HepG2 (cell line): ENCODE results near the gene EPHA3. TPM values are rescaled to one million over a fixed set of nuclear protein-coding genes. Genes with fewer than 3 reads are reported as not detected.

Source experiments
- ATAC-seq: fragments of 200-7000 bp; cut with Tn5 transposase; 3 replicates; pipeline ENCODE4 v1.9.1; 2020; ENCODE audit warnings: mild to moderate bottlenecking, moderate library complexity
- BruUV-seq: library from RNA; stranded (reverse); fragments of 400-500 nt; replicated peaks from 2 replicates; lab custom pipeline; 2021; lab: Mats Ljungman, UMichigan
- CTCF ChIA-PET: fragments of 300-600 bp; formaldehyde crosslinking; extraction: SDS; loops from one replicate; lab custom pipeline; 2021; ENCODE audit warnings: low total read pairs, inconsistent platforms, low intra/inter-chr PET ratio; lab: Yijun Ruan, JAX
- POLR2A ChIA-PET: fragments of 350-600 bp; sonication (Branson Sonifier 250); formaldehyde crosslinking; loops from one replicate; lab custom pipeline; 2020; ENCODE audit warnings: antibody characterized with exemption, inconsistent platforms; lab: Yijun Ruan, JAX
- DNase-seq: peaks from one replicate; pipeline ENCODE4 v3.0.0-alpha.2; 2015; ENCODE audit warnings: low spot score
- FAIRE-seq: peaks from 3 replicates; lab custom pipeline; 2011; peaks lifted over from hg19 to GRCh38; lab: Jason Lieb, UNC
- H2AFZ ChIP-seq: one replicate; pipeline ENCODE4 v1.6.1; 2011; ENCODE audit warnings: low read length, inconsistent platforms
- H3K27ac ChIP-seq: fragments of 300-600 bp; 3 replicates; pipeline ENCODE4 v1.8.0; 2011; ENCODE audit warnings: mixed run types, mild to moderate bottlenecking, mixed read lengths, low read length, inconsistent platforms; ENCODE audit not compliant: insufficient read depth; ENCODE audit errors: extremely low read length
- H3K27me3 ChIP-seq, 2 experiments: fragments of 200-600 bp in 1 of 2; 2 replicates in 1 of 2; 3 replicates in 1 of 2; pipeline versions ENCODE4 v1.6.0 to v1.8.0; 2011; ENCODE audit warnings: low read length in 2 of 2, mild to moderate bottlenecking in 2 of 2, moderate library complexity in 2 of 2, inconsistent platforms in 1 of 2; ENCODE audit not compliant: insufficient read depth in 2 of 2, control insufficient read depth in 1 of 2
- H3K36me3 ChIP-seq, 2 experiments: fragments of 200-600 bp in 1 of 2; replicated peaks in 1 of 2; 2 replicates in 1 of 2; 3 replicates in 1 of 2; pipeline versions ENCODE4 v1.5.1 to v1.8.0; 2011; ENCODE audit warnings: low read length in 2 of 2, inconsistent platforms in 1 of 2; ENCODE audit not compliant: insufficient read depth in 2 of 2, control insufficient read depth in 1 of 2
- H3K4me1 ChIP-seq: 2 replicates; pipeline ENCODE4 v1.5.1; 2012; ENCODE audit warnings: low read length, inconsistent platforms; ENCODE audit not compliant: insufficient read depth
- H3K4me2 ChIP-seq: 2 replicates; pipeline ENCODE4 v1.6.0; 2011; ENCODE audit warnings: low read depth, low read length, inconsistent platforms
- H3K4me3 ChIP-seq, 3 experiments: fragments of 200-600 bp in 1 of 3; sonication (generic), shearing (Covaris generic) in 1 of 3; replicated peaks in 1 of 3; 2 replicates each; pipeline ENCODE4 v1.5.1; 2011 to 2016; ENCODE audit warnings: low read length in 3 of 3, inconsistent platforms in 2 of 3, low read depth in 2 of 3, mild to moderate bottlenecking in 2 of 3, control low read depth in 1 of 3, mixed read lengths in 1 of 3; ENCODE audit not compliant: insufficient read depth in 1 of 3
- H3K79me2 ChIP-seq: one replicate; pipeline ENCODE4 v1.6.1; 2011; ENCODE audit warnings: low read length, inconsistent platforms; ENCODE audit not compliant: insufficient read depth
- H3K9ac ChIP-seq: 2 replicates; pipeline ENCODE4 v1.6.0; 2011; ENCODE audit warnings: mild to moderate bottlenecking, low read depth, low read length, inconsistent platforms; ENCODE audit not compliant: insufficient read depth
- H3K9me3 ChIP-seq: 2 replicates; pipeline ENCODE4 v1.5.1; 2012; ENCODE audit warnings: mild to moderate bottlenecking, low read length
- H4K20me1 ChIP-seq: 2 replicates; pipeline ENCODE4 v1.6.0; 2011; ENCODE audit warnings: inconsistent platforms, mild to moderate bottlenecking, low read length, moderate library complexity; ENCODE audit not compliant: insufficient read depth
- ATM ChIP-seq: fragments of 450-650 bp; IDR thresholded peaks from 2 replicates; pipeline ENCODE4 v1.7.1; 2017; ENCODE audit warnings: mild to moderate bottlenecking, borderline replicate concordance
- BRCA1 ChIP-seq: sonication (generic); formaldehyde crosslinking; IDR thresholded peaks from 2 replicates; pipeline ENCODE4 v1.4.0; 2020; ENCODE audit warnings: missing genetic modification reagents
- IKZF1 ChIP-seq: fragments of 450-650 bp; IDR thresholded peaks from 2 replicates; pipeline ENCODE4 v1.7.1; 2016
- NAIF1 ChIP-seq: sonication (generic); formaldehyde crosslinking; IDR thresholded peaks from 2 replicates; pipeline ENCODE4 v1.5.0; 2020; ENCODE audit warnings: mild to moderate bottlenecking, missing genetic modification reagents, borderline replicate concordance
- NR1H2 ChIP-seq: sonication (generic); formaldehyde crosslinking; IDR thresholded peaks from 2 replicates; pipeline ENCODE4 v1.8.1; 2022; ENCODE audit warnings: low read depth, missing genetic modification reagents, borderline replicate concordance
- PREB ChIP-seq: sonication (generic); formaldehyde crosslinking; IDR thresholded peaks from 2 replicates; pipeline ENCODE4 v1.4.0; 2020; ENCODE audit warnings: missing genetic modification reagents
- TEAD3 ChIP-seq: optimal IDR thresholded peaks from 2 replicates; pipeline ENCODE3; 2016; ENCODE audit warnings: borderline replicate concordance
- TOPORS ChIP-seq: sonication (generic); formaldehyde crosslinking; IDR thresholded peaks from 2 replicates; pipeline ENCODE4 v1.8.0; 2023; ENCODE audit warnings: mild to moderate bottlenecking, missing genetic modification reagents
- ZMYM2 ChIP-seq: sonication (generic); formaldehyde crosslinking; IDR thresholded peaks from 2 replicates; pipeline ENCODE4 v1.8.0; 2022; ENCODE audit warnings: mild to moderate bottlenecking, missing genetic modification reagents
- ZNF101 ChIP-seq: sonication (generic); formaldehyde crosslinking; IDR thresholded peaks from 2 replicates; pipeline ENCODE4 v1.4.0; 2020; ENCODE audit warnings: mild to moderate bottlenecking, low read depth, missing genetic modification reagents, borderline replicate concordance
- ZNF225 ChIP-seq: sonication (generic); formaldehyde crosslinking; IDR thresholded peaks from 2 replicates; pipeline ENCODE4 v1.4.0; 2020; ENCODE audit warnings: mild to moderate bottlenecking, missing genetic modification reagents
- ZNF24 ChIP-seq: fragments of 450-650 bp; IDR thresholded peaks from 2 replicates; pipeline ENCODE4 v1.6.1; 2017; ENCODE audit warnings: antibody characterized with exemption, mild to moderate bottlenecking
- ZNF3 ChIP-seq: IDR thresholded peaks from 2 replicates; pipeline ENCODE4 v1.7.0; 2017; ENCODE audit warnings: inconsistent platforms
- ZNF367 ChIP-seq: sonication (generic); formaldehyde crosslinking; IDR thresholded peaks from 2 replicates; pipeline ENCODE4 v1.4.0; 2020; ENCODE audit warnings: missing genetic modification reagents, borderline replicate concordance
- ZNF512 ChIP-seq: sonication (generic); formaldehyde crosslinking; IDR thresholded peaks from 2 replicates; pipeline ENCODE4 v1.4.0; 2020; ENCODE audit warnings: mild to moderate bottlenecking, missing genetic modification reagents
- ZNF644 ChIP-seq: IDR thresholded peaks from 2 replicates; pipeline ENCODE4 v1.6.1; 2016; ENCODE audit warnings: low read depth
- ZNF660 ChIP-seq: sonication (generic); formaldehyde crosslinking; IDR thresholded peaks from 2 replicates; pipeline ENCODE4 v1.5.1; 2020; ENCODE audit warnings: mild to moderate bottlenecking, low read depth, missing genetic modification reagents, borderline replicate concordance
- WGBS: methylation state at CpG from one replicate; pipeline ENCODE4 v1.1.6; 2017; ENCODE audit warnings: low lambda C conversion rate; 5-methylcytosine and 5-hydroxymethylcytosine counted together
- in situ Hi-C: cut with HindIII; loops from 2 replicates; pipeline ENCODE4 v1.10.0; 2017; ENCODE audit warnings: low pct_unique_long_range_greater_than_20kb; ENCODE audit not compliant: extremely low pct_ligation_motif_present
- intact Hi-C: fragments of 100-400 bp; cut with micrococcal nuclease; formaldehyde crosslinking; loops from one replicate; pipeline ENCODE4 v1.10.0; 2022; ENCODE audit not compliant: unreplicated experiment
- polyA plus RNA-seq, 8 experiments: library from polyadenylated mRNA; depleted of rRNA in 3 of 8; stranded (reverse) in 7 of 8; unstranded in 1 of 8; fragments of >200 nt; fragmentation: Illumina TruSeq in 4 of 8; extraction: Trizol in 4 of 8; gene quantifications; 2 replicates each; pipeline versions ENCODE4 v1.2.1 to v1.2.3, GENCODE V29; 2011 to 2016; ENCODE audit warnings: low read depth in 4 of 8, missing spikeins in 1 of 8, mixed read lengths in 1 of 8; ENCODE audit not compliant: insufficient read depth in 1 of 8
- total RNA-seq, 5 experiments: library from RNA; depleted of rRNA; stranded (reverse); fragments of >200 nt; fragmentation: Illumina TruSeq; extraction: Trizol; gene quantifications; 2 replicates each; pipeline ENCODE4 v1.2.3, GENCODE V29; 2016; ENCODE audit warnings: low read depth in 1 of 5
- TF ChIP-seq, protein P1 (sequence below): IDR thresholded peaks from 2 replicates; pipeline ENCODE4 v1.6.1; 2016; ENCODE audit warnings: missing compliant biosample characterization, missing genetic modification reagents, borderline replicate concordance
- TF ChIP-seq, protein P2 (sequence below): conservative IDR thresholded peaks from 2 replicates; pipeline ENCODE4 v1.6.1; 2018; ENCODE audit warnings: missing genetic modification reagents

The EPHA3 gene
- total and polyA plus RNA-seq, 2 of the 13 experiments (the other 11 are each of a cell fraction or from before 2014, with no cell fraction given): 0.01 TPM; not detected in 1

DNA sequence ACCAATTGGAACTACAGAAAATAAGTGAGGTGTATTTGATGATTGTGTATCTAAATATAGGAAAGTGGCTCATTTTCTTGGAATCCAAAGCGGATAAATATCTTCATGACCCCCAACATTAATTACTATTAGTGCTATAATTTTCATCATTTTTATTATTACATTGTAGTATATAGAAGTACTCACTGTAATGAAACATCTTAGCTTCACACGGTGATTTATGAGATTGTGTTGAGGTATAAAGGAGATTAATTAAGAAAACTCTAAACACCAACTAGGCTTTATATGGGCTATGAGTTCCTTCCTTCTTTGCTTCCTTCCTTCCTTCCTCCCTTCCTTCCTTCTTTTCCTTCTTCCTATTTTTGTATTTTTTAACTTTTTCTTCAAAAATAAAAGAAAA lies 52.2 kb downstream of the EPHA3 start:
- BruUV-seq: no TSS peak
- Histone ChIP-seq H2AFZ (no peak overlapping the region), H3K9me3 (no peaks in the 10 kb centered on the region), H3K36me3 (no peaks in the 10 kb centered on the region), H3K27me3 (no peaks in the 10 kb centered on the region), H3K79me2 (no peaks in the 10 kb centered on the region), H3K9ac (no peak overlapping the region), H3K27ac (no peak overlapping the region), H3K4me1 (no peaks in the 10 kb centered on the region), H4K20me1 (no peaks in the 10 kb centered on the region), H3K4me2 (no peak overlapping the region), H3K4me3 (no peak overlapping the region)
- DNase-seq (no peak), ATAC-seq (no peak), FAIRE-seq (no peak)
- TF ChIP-seq ZNF644 (CRISPR knock-in tag) (no peak), ZNF512 (CRISPR knock-in tag) (no peak), ZNF101 (CRISPR knock-in tag) (no peak), ZNF367 (CRISPR knock-in tag) (no peak), ZNF3 (CRISPR knock-in tag) (no peak), ATM (no peak), TEAD3 (CRISPR knock-in tag) (no peak), NR1H2 (no peak), PREB (CRISPR knock-in tag) (no peak), BRCA1 (CRISPR knock-in tag) (no peak), IKZF1 (no peak), ZNF24 (no peak), ZNF660 (no peak), ZMYM2 (CRISPR knock-in tag) (no peak), ZNF225 (no peak), TOPORS (CRISPR knock-in tag) (no peak), NAIF1 (CRISPR knock-in tag) (no peak)
- TF ChIP-seq, protein P1, sequence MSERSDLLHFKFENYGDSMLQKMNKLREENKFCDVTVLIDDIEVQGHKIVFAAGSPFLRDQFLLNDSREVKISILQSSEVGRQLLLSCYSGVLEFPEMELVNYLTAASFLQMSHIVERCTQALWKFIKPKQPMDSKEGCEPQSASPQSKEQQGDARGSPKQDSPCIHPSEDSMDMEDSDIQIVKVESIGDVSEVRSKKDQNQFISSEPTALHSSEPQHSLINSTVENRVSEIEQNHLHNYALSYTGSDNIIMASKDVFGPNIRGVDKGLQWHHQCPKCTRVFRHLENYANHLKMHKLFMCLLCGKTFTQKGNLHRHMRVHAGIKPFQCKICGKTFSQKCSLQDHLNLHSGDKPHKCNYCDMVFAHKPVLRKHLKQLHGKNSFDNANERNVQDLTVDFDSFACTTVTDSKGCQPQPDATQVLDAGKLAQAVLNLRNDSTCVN (CRISPR knock-in tag): no peak
- TF ChIP-seq, protein P2, sequence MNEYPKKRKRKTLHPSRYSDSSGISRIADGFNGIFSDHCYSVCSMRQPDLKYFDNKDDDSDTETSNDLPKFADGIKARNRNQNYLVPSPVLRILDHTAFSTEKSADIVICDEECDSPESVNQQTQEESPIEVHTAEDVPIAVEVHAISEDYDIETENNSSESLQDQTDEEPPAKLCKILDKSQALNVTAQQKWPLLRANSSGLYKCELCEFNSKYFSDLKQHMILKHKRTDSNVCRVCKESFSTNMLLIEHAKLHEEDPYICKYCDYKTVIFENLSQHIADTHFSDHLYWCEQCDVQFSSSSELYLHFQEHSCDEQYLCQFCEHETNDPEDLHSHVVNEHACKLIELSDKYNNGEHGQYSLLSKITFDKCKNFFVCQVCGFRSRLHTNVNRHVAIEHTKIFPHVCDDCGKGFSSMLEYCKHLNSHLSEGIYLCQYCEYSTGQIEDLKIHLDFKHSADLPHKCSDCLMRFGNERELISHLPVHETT (CRISPR knock-in tag): no peak
- CTCF ChIA-PET: no interaction called here
- in situ Hi-C loops (no loop called here), intact Hi-C loops (no loop called here)
- WGBS: 0% methylated on average over 2 of the region's 2 CpGs
- POLR2A ChIA-PET: no interaction called here
